GM18870 (cell line): ENCODE results near the gene ARMC7.
A peak's percentile ranks its signal among the peaks of the same experiment; 100 is the strongest.
"Not testable (repeated sequence)": the region's sequence is repeated elsewhere in the genome, so short reads cannot be mapped to it uniquely, and the experiment has no call there.

Experiments
- ATAC-seq: cut with Tn5 transposase; IDR thresholded peaks from one replicate; pipeline ENCODE4 v1.9.1; 2021; ENCODE audit warnings: moderate library complexity; ENCODE audit not compliant: unreplicated experiment

ARMC7 gene

GRCh38 chr17:75127936-75128335 lies 18.2 kb downstream of the ARMC7 start:
- ATAC-seq = not testable (repeated sequence)

GRCh38 chr17:75128694-75129505 lies 19.1 kb downstream of the ARMC7 start:
- ATAC-seq = no peak

DNA sequence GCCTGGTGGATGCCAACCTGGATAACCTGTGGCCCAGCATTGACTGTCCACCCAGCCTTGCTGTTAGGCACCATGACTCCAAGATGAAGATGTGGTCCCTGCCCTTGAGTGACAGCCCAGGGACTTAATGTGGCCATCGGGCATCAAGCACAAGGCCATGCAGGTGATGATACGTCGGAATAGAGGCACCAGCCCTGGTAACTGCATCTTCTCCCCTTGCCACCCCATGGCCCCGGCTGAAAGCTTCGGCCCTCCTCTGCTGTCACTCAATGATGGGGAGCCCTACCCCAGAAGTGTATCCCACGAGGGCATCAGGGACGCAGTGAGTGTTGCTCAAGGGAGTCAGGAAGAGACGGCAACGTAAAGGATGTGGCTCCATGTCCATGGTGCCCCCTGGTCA lies 19.8 kb downstream of the ARMC7 start:
- ATAC-seq = no peak

- ATAC-seq = no peak
Measured at GRCh38 chr17:75130059-75130631, 20.4 kb downstream of the ARMC7 start.

DNA sequence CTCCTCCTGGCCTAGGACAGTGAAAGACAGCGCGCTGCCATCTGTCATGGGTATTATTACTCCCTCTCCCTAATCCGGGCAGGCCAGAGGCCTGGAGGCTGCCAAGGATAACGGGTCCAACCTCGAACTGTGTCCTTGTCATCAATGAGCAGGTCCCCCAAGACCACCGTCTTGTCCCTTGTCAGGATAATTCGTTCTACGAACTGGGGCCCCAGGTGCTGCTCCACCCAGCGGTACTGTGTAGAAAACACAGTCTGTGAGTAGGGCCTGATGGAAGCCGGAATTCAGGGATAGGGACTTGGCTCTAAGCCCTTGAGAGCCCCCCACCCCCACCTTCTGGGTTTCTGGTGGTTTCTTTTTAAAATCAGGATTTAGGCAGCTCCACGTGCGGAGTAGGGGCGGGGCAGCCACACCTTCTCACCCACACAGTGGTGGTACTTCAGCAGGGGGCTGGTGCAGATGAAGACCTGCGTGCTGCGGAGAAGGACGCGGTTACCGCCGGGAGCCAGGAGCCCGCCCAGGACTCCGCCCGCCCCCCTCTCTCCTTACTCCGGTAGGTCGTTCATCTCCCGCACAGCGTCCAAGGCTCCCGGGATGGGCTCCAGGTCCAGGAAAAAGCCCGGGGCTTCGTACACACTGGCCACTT lies 21.0 kb downstream of the ARMC7 start:
- no peak for ATAC-seq

DNA sequence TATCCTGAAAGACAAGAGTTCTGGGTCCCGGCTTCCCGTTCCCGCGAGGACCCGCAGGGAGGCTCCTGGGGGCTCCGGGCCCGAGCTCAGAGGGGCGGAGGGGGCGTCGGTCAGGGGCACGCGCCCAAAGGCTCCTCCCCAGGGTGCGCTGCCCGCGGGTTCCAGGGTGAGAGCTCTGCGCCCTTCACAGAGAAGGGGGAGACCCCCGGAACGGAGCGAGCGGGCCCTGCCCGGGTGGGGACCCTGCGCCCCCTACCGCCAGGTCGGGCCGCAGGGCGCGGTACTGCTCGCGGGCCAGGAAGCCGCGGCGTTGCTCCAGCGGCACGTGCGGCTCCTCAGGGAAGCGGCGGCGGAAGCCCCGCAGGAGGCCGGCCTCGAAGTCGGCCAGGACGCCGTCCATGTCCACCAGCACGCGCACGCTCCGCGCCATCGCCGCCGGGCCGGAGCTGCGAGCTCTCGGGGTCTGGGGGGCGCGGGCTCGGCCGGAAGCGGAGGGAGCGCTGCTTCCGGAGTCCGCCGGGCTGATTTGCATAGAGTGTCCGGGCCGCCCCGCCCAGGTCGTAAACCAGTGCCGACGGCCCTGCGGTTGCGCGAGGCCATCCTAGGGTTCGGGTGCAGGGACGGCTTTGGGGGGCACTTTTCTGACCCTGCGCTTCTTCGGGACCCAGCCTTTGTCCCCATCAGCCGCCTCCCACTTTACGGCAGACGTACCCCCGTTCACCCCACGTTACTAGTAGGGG lies 21.7 kb downstream of the ARMC7 start, which contains the start of gene NT5C:
NT5C (minus strand) TSS at position 465 of the 740 bp plus-strand sequence; CDS start at position 430, 35 bp downstream.
- ATAC-seq = peak; percentile 60

DNA sequence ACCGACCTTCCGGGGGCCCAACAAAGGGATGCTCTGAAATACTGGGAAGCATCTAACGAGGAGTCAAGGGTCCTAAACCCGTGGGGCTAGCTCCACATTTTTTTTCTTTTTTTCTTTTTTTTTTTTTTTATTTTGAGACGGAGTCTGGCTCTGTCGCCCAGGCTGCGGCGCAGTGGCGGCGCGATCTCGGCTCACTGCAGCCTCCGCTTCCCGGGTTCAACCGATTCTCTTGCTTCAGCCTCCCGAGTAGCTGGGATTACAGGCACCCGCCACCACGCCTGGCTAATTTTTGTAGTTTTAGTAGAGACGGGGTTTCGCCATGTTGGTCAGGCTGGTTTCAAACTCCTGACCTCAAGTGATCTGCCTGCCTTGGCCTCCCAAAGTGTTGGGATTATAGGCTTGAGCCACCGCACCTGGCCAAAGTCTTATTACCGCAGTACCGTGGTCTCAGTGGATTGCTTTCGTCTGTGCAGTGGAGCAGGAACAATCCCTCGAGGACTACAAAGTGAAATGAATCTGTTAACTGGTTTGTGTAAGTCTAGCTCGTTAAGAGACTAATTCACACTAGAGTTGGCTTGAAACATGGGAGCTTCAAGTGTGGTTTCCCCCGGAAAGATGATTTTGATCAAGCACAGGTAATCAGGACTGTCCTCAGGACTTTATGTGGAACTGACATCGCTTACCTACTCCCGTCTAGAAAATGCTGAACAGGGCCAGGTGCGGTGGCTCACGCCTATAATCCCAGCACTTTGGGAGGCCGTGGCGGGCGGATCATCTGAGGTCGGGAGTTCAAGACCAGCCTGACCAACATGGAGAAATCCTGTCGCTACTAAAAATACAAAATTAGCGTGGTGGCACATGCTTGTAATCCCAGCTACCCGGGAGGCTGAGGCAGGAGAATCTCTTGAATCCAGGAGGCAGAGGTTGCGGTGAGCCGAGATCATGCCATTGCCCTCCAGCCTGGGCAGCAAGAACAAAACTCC lies 22.5 kb downstream of the ARMC7 start:
- ATAC-seq = not testable (repeated sequence)

GRCh38 chr17:75133001-75133400 lies 23.2 kb downstream of the ARMC7 start:
- no peak for ATAC-seq

DNA sequence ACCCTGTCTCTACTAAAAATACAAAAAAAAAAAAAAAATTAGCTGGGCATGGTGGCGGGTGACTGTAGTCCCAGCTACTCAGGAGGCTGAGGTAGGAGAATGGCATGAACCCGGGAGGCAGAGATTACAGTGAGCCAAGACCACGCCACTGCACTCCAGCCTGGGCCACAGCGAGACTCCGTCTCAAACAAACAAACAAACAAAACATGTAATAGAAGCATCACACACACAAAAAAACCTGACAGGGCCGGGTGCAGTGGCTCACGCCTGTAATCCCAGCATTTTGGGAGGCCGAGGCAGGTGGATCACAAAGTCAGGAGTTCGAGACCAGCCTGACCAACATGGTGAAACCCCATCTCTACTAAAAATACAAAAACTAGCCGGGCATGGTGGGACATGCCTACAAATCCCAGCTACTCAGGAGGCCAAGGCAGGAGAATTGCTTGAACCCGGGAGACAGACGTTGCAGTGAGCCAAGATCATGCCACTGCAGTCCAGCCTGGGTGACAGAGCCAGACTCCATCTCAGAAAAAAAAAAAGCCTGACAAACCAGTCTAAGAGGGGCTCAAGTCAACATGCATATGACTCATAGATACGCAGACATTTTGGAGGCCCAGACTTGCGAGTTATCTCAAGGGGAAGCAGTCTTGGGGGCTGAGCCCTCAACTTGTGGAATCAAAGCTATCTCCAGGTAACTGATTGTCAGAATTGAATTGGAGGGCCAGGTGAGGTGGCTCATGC lies 24.0 kb downstream of the ARMC7 start:
- ATAC-seq = not testable (repeated sequence)

- no peak for ATAC-seq
Measured at GRCh38 chr17:75135452-75135851, 25.7 kb downstream of the ARMC7 start.

DNA sequence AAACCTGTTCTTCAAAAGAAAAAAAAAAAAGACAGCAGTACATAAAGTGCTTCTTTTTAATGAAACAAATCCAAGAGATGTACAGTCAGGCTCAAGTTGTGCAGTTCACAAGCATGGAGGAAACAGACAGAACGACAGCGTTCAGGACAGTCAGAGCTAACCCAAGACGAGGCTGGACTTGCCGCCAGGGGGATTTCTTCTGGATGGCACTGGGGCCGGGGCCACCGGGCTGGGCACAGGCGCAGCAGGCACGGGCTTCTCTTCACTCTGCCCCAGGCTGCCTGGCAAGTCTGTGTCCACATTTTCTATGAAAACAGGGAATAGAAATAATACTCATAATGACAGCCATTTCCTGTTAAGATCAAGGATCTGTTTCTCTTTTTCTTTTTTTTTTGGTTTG lies 26.2 kb downstream of the ARMC7 start:
- ATAC-seq = no peak

- not testable (repeated sequence) for ATAC-seq
Measured at GRCh38 chr17:75137762-75138161, 28.0 kb downstream of the ARMC7 start.

GRCh38 chr17:75138519-75138918 lies 28.8 kb downstream of the ARMC7 start:
- ATAC-seq = no peak

GRCh38 chr17:75142236-75142971 lies 32.6 kb downstream of the ARMC7 start:
- ATAC-seq = no peak

- ATAC-seq = no peak
Measured at GRCh38 chr17:75144816-75145512, 35.2 kb downstream of the ARMC7 start.

GRCh38 chr17:75146592-75146991 lies 36.8 kb downstream of the ARMC7 start:
- ATAC-seq = no peak

DNA sequence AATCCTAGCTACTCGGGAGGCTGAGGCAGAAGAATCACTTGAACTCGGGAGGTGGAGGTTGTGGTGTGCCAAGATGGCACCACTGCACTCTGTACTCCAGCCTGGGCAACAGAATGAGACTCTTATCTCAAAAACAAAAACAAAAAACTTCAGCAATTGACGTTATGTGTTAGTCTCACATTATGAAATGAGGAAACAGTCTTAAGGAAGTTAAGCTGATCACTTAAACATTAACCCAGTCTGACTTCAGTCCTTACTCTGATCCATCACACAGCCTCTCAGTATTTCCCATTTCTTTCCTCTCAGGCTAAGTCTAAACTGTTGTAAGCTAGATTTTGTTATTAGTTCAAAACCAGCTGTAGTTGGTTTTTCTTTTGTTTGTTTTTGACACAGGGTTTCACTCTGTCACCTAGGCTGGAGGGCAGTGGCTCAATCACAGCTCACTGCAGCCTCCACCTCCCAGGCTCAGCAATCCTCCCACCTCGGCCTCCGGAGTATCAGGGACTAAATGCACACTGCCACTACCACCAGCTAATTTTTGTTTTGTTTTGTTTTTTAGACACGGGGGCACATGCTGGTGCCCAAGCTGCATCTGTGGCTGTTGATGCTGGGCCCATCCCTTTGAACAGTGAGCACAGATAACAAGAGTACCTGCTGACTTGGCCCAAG lies 38.2 kb downstream of the ARMC7 start:
- no peak for ATAC-seq

DNA sequence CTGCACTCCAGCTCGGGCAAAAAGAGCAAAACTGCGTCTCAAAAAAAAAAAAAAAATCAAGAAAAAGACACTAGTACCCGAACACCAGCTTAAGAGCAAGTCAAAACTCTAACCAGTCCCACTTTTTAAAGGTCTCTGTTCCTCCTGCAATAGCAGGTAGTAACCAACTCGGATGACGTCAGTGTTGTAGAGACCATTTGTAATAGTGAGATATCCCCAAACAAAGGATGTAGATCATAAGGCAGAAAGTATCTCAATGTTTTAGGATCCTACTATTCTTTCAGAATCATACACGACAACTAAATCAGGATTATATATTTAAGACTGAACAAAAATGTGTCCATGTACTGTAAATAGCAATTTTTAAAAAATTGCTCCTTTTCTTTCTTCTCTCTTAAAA lies 42.2 kb downstream of the ARMC7 start:
- no peak for ATAC-seq
